ENCODE results near the gene VDR.

DNA sequence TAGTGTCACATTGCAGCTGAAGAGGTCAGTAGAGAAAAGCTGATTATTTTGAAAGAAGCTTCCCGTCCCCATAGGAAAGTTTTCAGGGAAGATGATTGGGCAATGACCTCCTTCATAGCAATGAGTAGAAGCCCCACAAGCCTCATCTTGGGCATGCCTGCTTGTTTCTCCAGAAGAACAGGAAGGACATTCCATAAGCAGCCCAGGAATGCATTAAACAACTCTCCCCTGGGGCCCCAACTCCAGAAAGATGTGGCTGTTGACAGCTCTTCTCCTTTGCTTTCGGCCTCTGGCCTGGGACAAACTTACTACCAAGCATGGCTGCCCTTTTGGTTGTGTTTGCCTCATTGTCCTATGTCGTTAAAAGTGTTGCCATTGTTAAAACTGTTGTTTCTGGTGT, 5.7 kb upstream of the VDR start:
- TF ChIP-seq EP300 (IDR thresholded peaks at IDR 0.05; ENCODE audit: low read depth): no peak
- TF ChIP-seq, protein P1, sequence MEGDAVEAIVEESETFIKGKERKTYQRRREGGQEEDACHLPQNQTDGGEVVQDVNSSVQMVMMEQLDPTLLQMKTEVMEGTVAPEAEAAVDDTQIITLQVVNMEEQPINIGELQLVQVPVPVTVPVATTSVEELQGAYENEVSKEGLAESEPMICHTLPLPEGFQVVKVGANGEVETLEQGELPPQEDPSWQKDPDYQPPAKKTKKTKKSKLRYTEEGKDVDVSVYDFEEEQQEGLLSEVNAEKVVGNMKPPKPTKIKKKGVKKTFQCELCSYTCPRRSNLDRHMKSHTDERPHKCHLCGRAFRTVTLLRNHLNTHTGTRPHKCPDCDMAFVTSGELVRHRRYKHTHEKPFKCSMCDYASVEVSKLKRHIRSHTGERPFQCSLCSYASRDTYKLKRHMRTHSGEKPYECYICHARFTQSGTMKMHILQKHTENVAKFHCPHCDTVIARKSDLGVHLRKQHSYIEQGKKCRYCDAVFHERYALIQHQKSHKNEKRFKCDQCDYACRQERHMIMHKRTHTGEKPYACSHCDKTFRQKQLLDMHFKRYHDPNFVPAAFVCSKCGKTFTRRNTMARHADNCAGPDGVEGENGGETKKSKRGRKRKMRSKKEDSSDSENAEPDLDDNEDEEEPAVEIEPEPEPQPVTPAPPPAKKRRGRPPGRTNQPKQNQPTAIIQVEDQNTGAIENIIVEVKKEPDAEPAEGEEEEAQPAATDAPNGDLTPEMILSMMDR (IDR thresholded peaks at IDR 0.05): no peak
- no peak for TF ChIP-seq POLR2A (IDR thresholded peaks at IDR 0.05)

Data from transverse colon (tissue), 3 donors.